Measurements from ENCODE around the gene GDF11. TPM values are rescaled to one million over a fixed set of nuclear protein-coding genes. Genes with fewer than 3 reads are reported as not detected.

The GDF11 gene
- 6.8 and 7.8 TPM in 2 replicates for total RNA-seq

DNA sequence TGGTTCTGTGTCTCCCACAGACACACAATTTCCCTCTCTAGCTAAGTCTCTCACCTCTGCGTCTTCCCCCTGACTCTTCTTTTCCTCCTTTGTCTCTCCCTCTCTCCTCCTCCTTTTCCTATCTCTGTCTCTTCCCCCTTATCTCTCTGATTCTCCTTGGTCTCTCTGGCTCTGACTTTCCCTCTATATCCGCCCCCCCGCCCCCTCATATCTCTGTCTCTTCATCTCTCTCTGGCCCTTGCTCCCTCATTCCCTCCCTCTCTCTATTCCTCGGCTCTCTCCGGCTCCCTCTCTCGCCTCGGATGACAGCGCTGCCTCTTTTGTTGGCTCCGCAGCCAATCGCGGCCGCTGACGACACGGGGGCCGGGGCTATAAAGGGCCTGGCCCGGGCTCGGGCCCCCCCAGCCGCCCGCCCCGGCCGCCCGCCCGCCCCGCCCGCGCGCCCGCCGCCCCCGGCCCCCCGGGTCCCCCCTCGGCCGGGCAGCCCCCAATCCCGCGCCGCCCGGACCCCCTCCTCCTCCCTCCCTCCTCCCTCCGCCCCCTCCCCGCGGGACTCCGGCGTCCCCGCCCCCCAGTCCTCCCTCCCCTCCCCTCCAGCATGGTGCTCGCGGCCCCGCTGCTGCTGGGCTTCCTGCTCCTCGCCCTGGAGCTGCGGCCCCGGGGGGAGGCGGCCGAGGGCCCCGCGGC is at the start of gene GDF11:
GDF11 (plus strand) TSS at position 404 of the 687 bp plus-strand sequence; CDS start at position 599, 195 bp downstream.

DNA sequence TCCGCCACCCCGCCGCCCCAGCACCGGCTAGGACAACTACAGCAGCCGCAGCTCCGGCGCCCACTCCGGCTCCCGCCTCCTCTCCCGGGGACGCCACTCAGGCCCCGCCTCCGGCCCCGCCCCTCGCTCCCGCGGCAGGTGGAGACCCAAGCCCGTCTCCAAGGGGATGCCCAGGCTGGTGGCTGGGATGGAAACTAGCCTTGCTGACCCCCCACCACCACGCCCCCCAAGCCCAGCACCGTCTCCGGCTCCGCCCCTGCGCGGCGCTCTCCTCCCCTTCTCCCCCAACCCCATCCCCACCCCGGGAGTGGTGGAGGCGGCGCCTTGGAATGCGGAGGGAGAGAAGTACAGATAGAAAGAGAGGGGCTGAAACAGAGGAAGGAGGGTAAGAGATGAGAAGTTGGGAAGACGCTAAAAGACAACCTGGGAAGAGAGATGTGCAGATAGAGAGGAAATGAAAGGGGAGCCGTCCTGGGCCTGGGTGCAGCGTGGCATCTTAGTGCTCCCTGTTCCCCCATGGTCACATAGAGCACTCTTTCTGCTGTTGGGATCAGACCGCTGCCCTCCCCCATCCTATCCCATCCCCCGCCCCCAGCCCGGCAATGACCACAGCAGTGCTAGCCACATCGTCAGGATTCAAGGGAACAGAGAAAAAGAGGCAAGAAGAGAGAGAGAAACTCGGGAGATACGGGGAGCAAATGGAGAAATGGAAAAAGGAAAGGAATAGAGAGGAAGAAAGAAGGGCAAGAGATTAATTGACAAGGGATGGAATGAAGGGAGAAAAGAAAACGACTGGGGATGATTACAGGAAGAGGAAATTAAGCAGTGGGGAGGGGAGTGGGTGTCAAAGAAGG is 34.9 kb upstream of the GDF11 start, which contains the start of gene ITGA7:
ITGA7 (minus strand) TSS at position 64 of the 854 bp plus-strand sequence. CDS start 222 bp downstream, outside the sequence.

DNA sequence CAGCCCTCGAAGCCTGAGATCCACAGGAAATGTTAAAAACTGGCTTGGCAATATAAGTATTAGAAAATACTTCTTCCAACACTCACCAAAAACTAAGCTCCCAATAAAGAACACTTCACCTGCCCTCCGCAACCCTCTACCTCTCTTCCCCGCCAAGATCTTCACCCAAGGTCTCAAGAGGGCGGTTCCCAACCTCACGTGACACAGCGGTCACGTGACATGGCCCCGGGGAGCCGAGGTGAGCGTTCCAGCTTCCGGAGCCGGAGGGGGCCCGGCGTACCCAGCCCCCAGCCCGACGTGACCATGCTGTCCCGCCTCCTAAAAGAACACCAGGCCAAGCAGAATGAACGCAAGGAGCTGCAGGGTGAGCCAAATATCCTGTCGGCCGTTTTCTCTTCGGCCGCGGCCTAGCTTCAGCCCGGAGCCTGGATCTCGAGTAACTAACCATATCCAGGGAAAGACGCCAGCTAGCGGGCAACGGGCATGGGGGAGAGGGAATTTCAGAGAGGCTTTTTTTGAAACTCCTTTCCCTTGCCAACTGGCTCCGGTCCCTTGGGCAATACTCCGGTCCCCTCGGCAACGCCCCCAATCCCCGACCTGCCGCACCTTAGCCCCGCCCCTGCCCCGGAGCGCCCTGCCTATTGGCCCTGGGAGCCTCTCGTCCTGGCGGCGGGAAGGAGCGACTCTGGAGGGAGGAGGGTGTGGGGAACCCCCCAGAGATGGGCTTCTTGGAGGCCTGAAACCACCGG is 26.9 kb upstream of the GDF11 start, which contains the start of gene BLOC1S1:
BLOC1S1 (plus strand) TSS at position 214 of the 749 bp plus-strand sequence; CDS start at position 220, 6 bp downstream.

DNA sequence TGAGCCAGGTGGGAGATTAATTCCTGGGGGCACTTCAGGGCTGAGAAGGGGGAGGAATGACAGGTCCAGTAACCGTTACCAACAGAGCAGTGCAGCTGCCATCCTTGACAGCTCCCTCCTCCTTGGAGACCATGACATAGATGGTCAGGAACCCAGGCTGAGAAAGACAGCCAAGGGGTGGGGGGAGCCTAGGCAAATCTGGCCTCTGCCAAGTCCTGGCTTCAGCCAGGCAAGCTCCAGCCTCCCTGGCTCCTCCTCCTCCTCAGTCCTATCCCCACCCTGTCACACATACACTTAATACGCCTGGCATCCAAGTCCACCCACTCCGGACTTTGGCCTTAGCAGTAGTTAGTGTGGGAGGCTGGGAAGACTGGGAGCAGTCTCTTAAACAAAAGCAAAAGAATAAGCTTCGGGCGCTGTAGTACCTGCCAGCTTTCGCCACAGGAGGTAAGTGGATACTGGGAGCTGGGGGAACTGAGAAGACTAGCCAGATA is 22.8 kb upstream of the GDF11 start, which contains the start of gene RDH5:
RDH5 (plus strand) TSS at position 323 of the 494 bp plus-strand sequence. CDS start 792 bp downstream, outside the sequence.

DNA sequence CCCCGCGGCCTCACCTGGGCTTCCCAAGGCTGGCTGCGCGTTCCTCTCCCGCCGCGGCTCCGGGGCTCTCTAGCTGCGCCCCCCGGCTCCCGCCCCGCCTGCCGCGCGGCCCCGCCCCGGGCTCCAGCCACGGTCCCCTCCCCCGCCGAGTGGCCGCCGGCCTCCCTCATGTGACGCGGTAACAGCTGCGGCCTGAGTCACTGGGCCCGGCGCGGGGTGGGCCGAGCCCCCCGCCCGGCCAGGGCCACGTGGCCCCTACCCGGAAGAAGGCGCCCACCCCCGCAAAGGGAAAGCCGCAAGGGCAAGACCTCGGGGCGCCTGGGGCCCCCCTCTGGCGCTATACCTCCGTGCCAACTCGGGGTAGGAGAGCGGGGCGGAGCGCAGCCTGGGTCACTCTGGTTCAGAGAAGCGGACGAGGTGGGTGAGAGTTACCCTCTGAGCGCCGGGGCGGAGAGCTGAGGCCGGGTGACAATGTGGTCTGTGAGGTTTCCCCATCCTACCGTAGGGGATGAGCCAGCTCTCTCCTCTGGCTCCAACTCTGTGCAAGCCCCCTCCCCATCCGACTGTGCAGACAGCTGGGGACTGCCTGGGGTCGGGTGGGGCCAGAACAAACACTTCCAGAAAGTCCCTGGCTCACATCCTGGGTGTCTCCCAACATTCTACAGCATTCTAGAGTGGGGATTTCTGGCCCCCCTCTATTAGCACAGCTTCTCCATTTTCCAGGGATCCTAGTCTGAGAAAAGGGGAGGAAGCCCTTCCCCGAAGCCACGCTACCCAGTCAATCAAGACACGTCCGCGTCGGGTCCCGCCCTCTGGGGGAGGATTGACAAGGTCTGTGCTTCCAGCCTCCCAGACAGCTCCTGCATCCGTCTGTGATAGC is 13.7 kb upstream of the GDF11 start, which contains the start of gene CD63:
CD63 (minus strand) TSS at position 71 of the 880 bp plus-strand sequence. CDS start 668 bp downstream, outside the sequence.

Small RNA genes lying within 50 kb of the gene (small RNA-seq; reads per million reads assigned to genes)
- gene AC009779.1: not detected
- not detected for gene RF00017

Other genes starting within 250 kb of the GDF11 start
- not detected in 2 replicates for gene OR6C4, start 193.5 kb upstream of the GDF11 start, total RNA-seq
- not detected in 2 replicates for gene OR2AP1, start 170.7 kb upstream of the GDF11 start, total RNA-seq
- not detected in 2 replicates for gene OR10P1, start 106.2 kb upstream of the GDF11 start, total RNA-seq
- gene ITGA7, start 35.2 kb upstream of the GDF11 start, total RNA-seq: 0.48 TPM in 1 of 2 replicates, not detected in the other
- gene BLOC1S1, start 27.1 kb upstream of the GDF11 start, total RNA-seq: 43.1 and 55.0 TPM in 2 replicates
- 0.98 and 2.1 TPM in 2 replicates for gene RDH5, start 22.7 kb upstream of the GDF11 start, total RNA-seq
- gene CD63, start 14.1 kb upstream of the GDF11 start, total RNA-seq: 804 and 998 TPM in 2 replicates
- gene SARNP, start 74.6 kb downstream of the GDF11 start, total RNA-seq: 62.7 and 89.0 TPM in 2 replicates
- gene ORMDL2, start 74.9 kb downstream of the GDF11 start, total RNA-seq: 20.9 and 23.6 TPM in 2 replicates
- 41.0 and 46.4 TPM in 2 replicates for gene DNAJC14, start 86.5 kb downstream of the GDF11 start, total RNA-seq
- gene MMP19, start 99.8 kb downstream of the GDF11 start, total RNA-seq: 0.65 and 0.86 TPM in 2 replicates
- 28.7 and 34.0 TPM in 2 replicates for gene PYM1, start 184.8 kb downstream of the GDF11 start, total RNA-seq
- 34.0 and 42.0 TPM in 2 replicates for gene DGKA, start 188.0 kb downstream of the GDF11 start, total RNA-seq
- 1.3 and 2.1 TPM in 2 replicates for gene PMEL, start 222.9 kb downstream of the GDF11 start, total RNA-seq
- gene CDK2, start 223.7 kb downstream of the GDF11 start, total RNA-seq: 27.1 and 33.1 TPM in 2 replicates
- gene RAB5B, start 231.0 kb downstream of the GDF11 start, total RNA-seq: 75.8 and 83.0 TPM in 2 replicates